ENCODE results near the gene PRAME. TPM values are rescaled to one million over a fixed set of nuclear protein-coding genes. Genes with fewer than 3 reads are reported as not detected.
"Not testable (repeated sequence)": the region's sequence is repeated elsewhere in the genome, so short reads cannot be mapped to it uniquely, and the experiment has no call there.

PRAME gene
- total and polyA plus RNA-seq, 2 experiments from 2014 or later = not detected

DNA sequence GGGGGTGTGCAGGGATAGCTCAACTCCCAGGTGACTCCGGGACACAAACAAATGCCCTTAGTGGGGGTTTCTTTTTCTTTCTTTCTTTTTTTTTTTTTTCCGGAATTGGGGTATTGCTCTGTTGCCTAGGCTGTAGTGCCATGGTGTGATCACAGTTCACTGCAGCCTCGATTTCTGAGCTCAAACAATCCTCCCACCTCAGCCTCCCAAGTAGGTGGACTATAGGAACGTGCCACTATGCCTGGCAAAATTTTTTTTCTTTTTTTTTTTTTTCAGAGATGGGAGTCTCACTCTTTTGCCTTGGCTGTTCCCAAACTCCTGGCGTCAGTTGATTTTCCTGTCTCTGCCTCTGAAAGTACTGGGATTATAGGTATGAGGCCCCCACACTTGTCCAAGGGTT, 25.2 kb downstream of the PRAME start:
- no peaks in the 10 kb centered on the region for H3K36me3 ChIP-seq (ENCODE audit: low read depth)
- H3K4me2 ChIP-seq (ENCODE audit: unreplicated experiment) = no peak overlapping the region
- no peaks in the 10 kb centered on the region; the same call in 1 of the 2 replicates for H3K27me3 ChIP-seq (replicated peaks; ENCODE audit: insufficient read depth)
- H3K79me2 ChIP-seq (ENCODE audit: insufficient read depth) = no peaks in the 10 kb centered on the region
- no peak for DNase-seq
- H3K27ac ChIP-seq = no peak overlapping the region
- no peak overlapping the region for H2AFZ ChIP-seq
- H3K9ac ChIP-seq = no peak overlapping the region
- no peaks in the 10 kb centered on the region for H3K9me3 ChIP-seq (ENCODE audit: low read depth)
- in situ Hi-C loops (cut with MboI) = no loop called here
- no peaks in the 10 kb centered on the region for H3F3A ChIP-seq (ENCODE audit: insufficient read depth)
- H3K4me1 ChIP-seq (ENCODE audit: insufficient read depth) = no peaks in the 10 kb centered on the region
- H3K4me3 ChIP-seq = no peak overlapping the region
- WGBS, 2 experiments (ENCODE audit: low coverage in 1 of 2, low lambda C conversion rate in 2 of 2, missing lambda C conversion rate in 2 of 2) = 24 to 26% methylated on average over 5 of the region's 5 CpGs
- H4K20me1 ChIP-seq (ENCODE audit: insufficient read depth) = no peaks in the 10 kb centered on the region
- H3K9me2 ChIP-seq (ENCODE audit: insufficient read depth) = no peaks in the 10 kb centered on the region
- no peak for TF ChIP-seq EZH2phosphoT487 (IDR thresholded peaks at IDR 0.05; ENCODE audit: insufficient read depth, low read depth)
- TF ChIP-seq EZH2 (IDR thresholded peaks at IDR 0.05; ENCODE audit: insufficient read depth, poor library complexity, severe bottlenecking) = no peak

DNA sequence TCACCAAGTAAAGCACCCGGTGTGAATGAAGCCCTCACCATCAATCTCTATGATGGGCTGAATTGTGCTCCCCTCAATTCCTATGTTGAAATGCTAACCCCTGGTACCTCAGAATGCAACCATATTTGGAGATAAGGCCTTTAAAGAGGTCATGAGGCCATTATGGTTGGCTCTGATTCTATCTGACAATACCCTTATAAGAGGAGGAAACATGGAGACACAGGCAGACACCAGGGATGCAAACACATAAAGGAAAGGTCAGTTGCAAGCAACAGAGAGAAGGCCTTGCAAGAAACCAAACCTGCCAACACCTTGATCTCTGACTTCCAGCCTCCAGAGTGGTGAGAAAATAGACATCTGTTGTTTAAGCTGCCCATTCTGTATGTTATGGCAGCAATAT, 25.6 kb downstream of the PRAME start:
- Histone ChIP-seq H3K36me3 (ENCODE audit: low read depth) (no peaks in the 10 kb centered on the region), H3K9me3 (ENCODE audit: low read depth) (no peaks in the 10 kb centered on the region), H3K4me3 (no peak overlapping the region), H3K27me3 (replicated peaks; ENCODE audit: insufficient read depth) (no peaks in the 10 kb centered on the region; the same call in 1 of the 2 replicates), H2AFZ (no peak overlapping the region), H3K9me2 (ENCODE audit: insufficient read depth) (no peaks in the 10 kb centered on the region), H3K9ac (no peak overlapping the region), H4K20me1 (ENCODE audit: insufficient read depth) (no peaks in the 10 kb centered on the region), H3F3A (ENCODE audit: insufficient read depth) (no peaks in the 10 kb centered on the region), H3K27ac (no peak overlapping the region), H3K79me2 (ENCODE audit: insufficient read depth) (no peaks in the 10 kb centered on the region), H3K4me2 (ENCODE audit: unreplicated experiment) (no peak overlapping the region), H3K4me1 (ENCODE audit: insufficient read depth) (no peaks in the 10 kb centered on the region)
- TF ChIP-seq EZH2 (IDR thresholded peaks at IDR 0.05; ENCODE audit: insufficient read depth, poor library complexity, severe bottlenecking) (no peak), EZH2phosphoT487 (IDR thresholded peaks at IDR 0.05; ENCODE audit: insufficient read depth, low read depth) (no peak)
- no peak for DNase-seq
- WGBS, 2 experiments (ENCODE audit: low coverage in 1 of 2, low lambda C conversion rate in 2 of 2, missing lambda C conversion rate in 2 of 2) = 30 to 57% methylated on average over 1 of the region's 1 CpG
- in situ Hi-C loops (cut with MboI) = no loop called here

DNA sequence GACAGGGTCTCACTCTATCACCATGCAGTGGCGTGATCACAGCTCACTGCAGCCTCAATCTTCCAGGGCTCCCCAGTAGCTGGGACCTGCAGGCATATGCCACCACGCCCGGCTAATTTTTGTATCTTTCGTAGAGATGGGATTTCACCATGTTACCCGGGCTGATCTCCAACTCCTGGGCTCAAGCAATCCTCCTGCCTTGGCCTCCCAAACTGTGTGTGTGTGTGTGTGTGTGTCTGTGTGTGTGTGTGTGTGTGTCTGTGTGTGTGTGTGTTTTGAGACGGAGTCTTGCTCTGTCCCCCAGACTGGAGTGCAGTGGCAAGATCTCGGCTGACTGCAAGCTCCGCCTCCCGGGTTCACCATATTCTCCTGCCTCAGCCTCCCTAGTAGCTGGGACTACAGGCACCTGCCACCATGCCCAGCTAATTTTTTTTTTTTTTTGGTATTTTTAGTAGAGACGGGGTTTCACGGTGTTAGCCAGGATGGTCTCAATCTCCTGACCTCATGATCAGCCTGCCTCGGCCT, 26.5 kb downstream of the PRAME start:
- H3K4me3 ChIP-seq; H3K4me1 ChIP-seq (ENCODE audit: insufficient read depth); H2AFZ ChIP-seq; H4K20me1 ChIP-seq (ENCODE audit: insufficient read depth); H3K9me3 ChIP-seq (ENCODE audit: low read depth); H3K27me3 ChIP-seq (replicated peaks; ENCODE audit: insufficient read depth); DNase-seq; in situ Hi-C loops (cut with MboI); H3F3A ChIP-seq (ENCODE audit: insufficient read depth); H3K4me2 ChIP-seq (ENCODE audit: unreplicated experiment); H3K27ac ChIP-seq; H3K36me3 ChIP-seq (ENCODE audit: low read depth); H3K9ac ChIP-seq; H3K9me2 ChIP-seq (ENCODE audit: insufficient read depth); H3K79me2 ChIP-seq (ENCODE audit: insufficient read depth): not testable (repeated sequence)
- WGBS, 2 experiments (ENCODE audit: low coverage in 1 of 2, low lambda C conversion rate in 2 of 2, missing lambda C conversion rate in 2 of 2) = 58 to 60% methylated on average over 8 to 12 of the region's 12 CpGs

DNA sequence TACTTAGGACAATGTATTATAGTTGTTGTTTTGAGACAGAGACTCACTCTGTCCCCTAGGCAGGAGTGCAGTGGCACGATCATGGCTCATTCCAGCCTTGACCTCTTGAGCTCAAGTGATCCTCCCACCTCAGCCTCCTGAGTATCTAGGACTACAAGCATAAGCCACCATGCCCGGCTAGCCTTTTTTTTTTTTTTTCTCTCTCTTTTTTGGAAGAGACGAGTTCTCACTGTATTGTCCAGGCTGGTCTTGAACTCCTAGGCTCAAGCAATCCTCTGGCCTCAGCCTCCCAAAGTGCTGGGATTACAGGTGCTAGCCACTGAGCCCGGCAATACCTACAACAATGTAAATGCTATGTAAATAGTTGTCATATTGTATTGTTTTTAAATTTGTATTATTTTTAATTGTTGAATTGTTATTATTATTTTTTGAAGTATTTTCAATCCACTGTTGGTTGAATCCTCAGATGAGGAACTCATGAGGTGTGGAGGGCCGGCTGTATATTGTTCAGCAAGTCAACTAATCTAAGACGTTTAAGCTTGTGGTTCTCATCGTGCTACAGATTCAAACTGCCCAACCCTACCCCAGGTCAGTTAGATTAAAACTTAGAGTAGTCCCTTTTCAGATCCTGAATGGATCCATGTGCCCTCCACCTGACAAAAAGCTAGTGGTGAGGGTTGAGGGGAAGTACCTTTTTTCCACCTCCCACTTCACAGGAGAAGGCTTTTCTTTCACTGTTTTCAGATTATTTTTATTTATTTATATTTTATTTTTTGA, 27.1 kb downstream of the PRAME start:
- no peaks in the 10 kb centered on the region for H3K79me2 ChIP-seq (ENCODE audit: insufficient read depth)
- H3K4me1 ChIP-seq (ENCODE audit: insufficient read depth) = no peaks in the 10 kb centered on the region
- DNase-seq = no peak
- H3K4me3 ChIP-seq = no peak overlapping the region
- 38 to 40% methylated on average over 7 of the region's 7 CpGs for WGBS, 2 experiments (ENCODE audit: low coverage in 1 of 2, low lambda C conversion rate in 2 of 2, missing lambda C conversion rate in 2 of 2)
- no peaks in the 10 kb centered on the region for H4K20me1 ChIP-seq (ENCODE audit: insufficient read depth)
- no peak overlapping the region for H3K9ac ChIP-seq
- no peaks in the 10 kb centered on the region for H3K36me3 ChIP-seq (ENCODE audit: low read depth)
- no peaks in the 10 kb centered on the region for H3K9me3 ChIP-seq (ENCODE audit: low read depth)
- no peaks in the 10 kb centered on the region; the same call in 1 of the 2 replicates for H3K27me3 ChIP-seq (replicated peaks; ENCODE audit: insufficient read depth)
- no peaks in the 10 kb centered on the region for H3F3A ChIP-seq (ENCODE audit: insufficient read depth)
- H3K4me2 ChIP-seq (ENCODE audit: unreplicated experiment) = no peak overlapping the region
- in situ Hi-C loops (cut with MboI) = no loop called here
- no peak overlapping the region for H3K27ac ChIP-seq
- H3K9me2 ChIP-seq (ENCODE audit: insufficient read depth) = no peaks in the 10 kb centered on the region
- no peak overlapping the region for H2AFZ ChIP-seq
- TF ChIP-seq EZH2 (IDR thresholded peaks at IDR 0.05; ENCODE audit: insufficient read depth, poor library complexity, severe bottlenecking) = no peak
- no peak for TF ChIP-seq EZH2phosphoT487 (IDR thresholded peaks at IDR 0.05; ENCODE audit: insufficient read depth, low read depth)
